ENCODE measurements around the gene LRRFIP1.
A peak's percentile ranks its signal among the peaks of the same experiment; 100 is the strongest.

The LRRFIP1 gene

GRCh38 chr2:237717366-237718276 is 90.2 kb downstream of the LRRFIP1 start:
- FAIRE-seq = no peak
- DNase-seq (ENCODE audit: insufficient read length, low spot score) = no peak

GRCh38 chr2:237718277-237718634 is 90.9 kb downstream of the LRRFIP1 start:
- FAIRE-seq = peak; percentile 38
- DNase-seq (ENCODE audit: insufficient read length, low spot score) = no peak

- no peak for FAIRE-seq
Measured at GRCh38 chr2:237720444-237720843, 93.1 kb downstream of the LRRFIP1 start.

GRCh38 chr2:237720957-237721356 is 93.6 kb downstream of the LRRFIP1 start:
- DNase-seq (ENCODE audit: insufficient read length, low spot score) = no peak
- FAIRE-seq = no peak

More at GRCh38 chr2:237720444-237720843, 93.1 kb downstream of the LRRFIP1 start:
- DNase-seq (ENCODE audit: insufficient read length, low spot score) = no peak

- FAIRE-seq (no peak), DNase-seq (ENCODE audit: insufficient read length, low spot score) (no peak)
Measured at GRCh38 chr2:237721458-237721857, 94.1 kb downstream of the LRRFIP1 start.

- DNase-seq (ENCODE audit: insufficient read length, low spot score) (no peak), FAIRE-seq (no peak)
Measured at GRCh38 chr2:237722616-237723015, 95.2 kb downstream of the LRRFIP1 start.

GRCh38 chr2:237723023-237723422 is 95.6 kb downstream of the LRRFIP1 start:
- DNase-seq (ENCODE audit: insufficient read length, low spot score) (no peak), FAIRE-seq (no peak)

- FAIRE-seq (no peak), DNase-seq (ENCODE audit: insufficient read length, low spot score) (no peak)
Measured at GRCh38 chr2:237723602-237724001, 96.2 kb downstream of the LRRFIP1 start.

- no peak for FAIRE-seq
- DNase-seq (ENCODE audit: insufficient read length, low spot score) = no peak
Measured at GRCh38 chr2:237724811-237725478, 97.6 kb downstream of the LRRFIP1 start.

GRCh38 chr2:237725661-237726060 is 98.3 kb downstream of the LRRFIP1 start:
- DNase-seq (ENCODE audit: insufficient read length, low spot score) (no peak), FAIRE-seq (no peak)

- FAIRE-seq (no peak), DNase-seq (ENCODE audit: insufficient read length, low spot score) (no peak)
Measured at GRCh38 chr2:237726401-237726830, 99.0 kb downstream of the LRRFIP1 start.

GRCh38 chr2:237727363-237727762 is 100.0 kb downstream of the LRRFIP1 start:
- no peak for DNase-seq (ENCODE audit: insufficient read length, low spot score)

GRCh38 chr2:237729681-237730475 is 102.5 kb downstream of the LRRFIP1 start:
- no peak for DNase-seq (ENCODE audit: insufficient read length, low spot score)
- no peak for FAIRE-seq

More at GRCh38 chr2:237727363-237727762, 100.0 kb downstream of the LRRFIP1 start:
- FAIRE-seq = no peak

GRCh38 chr2:237731663-237732062 is 104.3 kb downstream of the LRRFIP1 start:
- FAIRE-seq (no peak), DNase-seq (ENCODE audit: insufficient read length, low spot score) (peak; percentile 84)

- DNase-seq (ENCODE audit: insufficient read length, low spot score) = no peak
- no peak for FAIRE-seq
Measured at GRCh38 chr2:237732070-237732469, 104.7 kb downstream of the LRRFIP1 start.

GRCh38 chr2:237732790-237733381 is 105.5 kb downstream of the LRRFIP1 start:
- DNase-seq (ENCODE audit: insufficient read length, low spot score) (no peak), FAIRE-seq (peak; percentile 40)

- FAIRE-seq (no peak), DNase-seq (ENCODE audit: insufficient read length, low spot score) (no peak)
Measured at GRCh38 chr2:237733677-237734300, 106.4 kb downstream of the LRRFIP1 start.

- FAIRE-seq = no peak
- no peak for DNase-seq (ENCODE audit: insufficient read length, low spot score)
Measured at GRCh38 chr2:237734905-237735623, 107.7 kb downstream of the LRRFIP1 start.

- FAIRE-seq (no peak), DNase-seq (ENCODE audit: insufficient read length, low spot score) (no peak)
Measured at GRCh38 chr2:237735798-237736197, 108.4 kb downstream of the LRRFIP1 start.

- FAIRE-seq (no peak), DNase-seq (ENCODE audit: insufficient read length, low spot score) (no peak)
Measured at GRCh38 chr2:237736783-237737182, 109.4 kb downstream of the LRRFIP1 start.
